ENCODE measurements around the gene SUPT20H.

Gene SUPT20H

DNA sequence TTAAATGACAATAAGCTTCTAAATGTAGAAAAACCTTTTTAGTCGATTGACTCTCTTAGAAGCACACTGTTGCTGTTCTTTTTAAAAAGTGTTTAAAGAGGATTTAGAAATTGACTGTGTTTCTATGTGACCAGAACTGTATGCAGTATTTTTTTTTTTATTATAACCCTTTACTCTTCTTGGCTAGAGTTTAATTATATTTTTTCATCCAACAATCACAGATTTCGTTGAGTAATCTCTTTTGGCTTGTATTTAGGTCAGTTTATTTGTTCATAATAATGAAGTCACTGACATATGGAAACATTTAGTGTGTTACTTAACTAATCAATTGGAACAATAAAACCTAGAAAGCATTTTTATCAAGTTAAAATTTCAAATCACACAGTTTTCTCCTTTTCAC, 26.1 kb upstream of the SUPT20H start:
- no peak overlapping the region for H2BK120ac ChIP-seq (ENCODE audit: low read depth, low read length)
- no peak overlapping the region for H4K91ac ChIP-seq (ENCODE audit: low read length)
- H3K79me1 ChIP-seq (replicated peaks; ENCODE audit: low read length, poor library complexity, severe bottlenecking) = no peaks in the 10 kb centered on the region
- no peak overlapping the region for H3K23ac ChIP-seq (ENCODE audit: low read length in 2 of 2)
- H3K18ac ChIP-seq (ENCODE audit: low read depth in 1 of 2, low read length in 2 of 2) = no peak overlapping the region
- no peak overlapping the region for H3K4me2 ChIP-seq (ENCODE audit: low read length, poor library complexity, severe bottlenecking)
- WGBS = no CpG with 5 or more reads among the region's 2 CpGs
- H3K4me1 ChIP-seq (ENCODE audit: control insufficient read depth, insufficient read depth, low read depth, low read length) = no peaks in the 10 kb centered on the region
- H2BK15ac ChIP-seq (ENCODE audit: low read depth, poor library complexity, severe bottlenecking) = no peak overlapping the region
- H4K8ac ChIP-seq (ENCODE audit: low read length) = no peak overlapping the region
- DNase-seq = no peak
- no peak overlapping the region for H2AFZ ChIP-seq (ENCODE audit: low read depth, low read length)
- H3K4ac ChIP-seq (ENCODE audit: low read depth in 1 of 2, low read length in 2 of 2) = no peak overlapping the region
- no peaks in the 10 kb centered on the region for H3K36me3 ChIP-seq (ENCODE audit: control insufficient read depth in 1 of 2, insufficient read depth in 2 of 2, low read depth in 1 of 2, low read length in 2 of 2)
- no peak overlapping the region for H3K14ac ChIP-seq (ENCODE audit: low read length in 2 of 2)
- H2AK5ac ChIP-seq (ENCODE audit: low read length, severe bottlenecking) = no peak overlapping the region
- no peak overlapping the region for H2BK12ac ChIP-seq (ENCODE audit: low read length in 2 of 2)
- no peaks in the 10 kb centered on the region for H3K9me3 ChIP-seq (ENCODE audit: control insufficient read depth, low read length)
- H2BK5ac ChIP-seq (ENCODE audit: low read depth, low read length, poor library complexity, severe bottlenecking) = no peak overlapping the region
- peak overlapping the region in 1 of 2 experiments; percentile 6 for H3K4me3 ChIP-seq (ENCODE audit: insufficient read depth in 1 of 2, low read depth in 1 of 2, low read length in 2 of 2)
- H3K27ac ChIP-seq (ENCODE audit: low read length, poor library complexity, severe bottlenecking) = no peak overlapping the region
- H3K27me3 ChIP-seq (ENCODE audit: control insufficient read depth in 1 of 2, insufficient read depth in 1 of 2, low read length in 2 of 2) = peaks cover 0 to 5% of the 10 kb centered on the region in 2 experiments
- H3K9ac ChIP-seq (ENCODE audit: low read length) = peak overlapping the region; percentile 27

DNA sequence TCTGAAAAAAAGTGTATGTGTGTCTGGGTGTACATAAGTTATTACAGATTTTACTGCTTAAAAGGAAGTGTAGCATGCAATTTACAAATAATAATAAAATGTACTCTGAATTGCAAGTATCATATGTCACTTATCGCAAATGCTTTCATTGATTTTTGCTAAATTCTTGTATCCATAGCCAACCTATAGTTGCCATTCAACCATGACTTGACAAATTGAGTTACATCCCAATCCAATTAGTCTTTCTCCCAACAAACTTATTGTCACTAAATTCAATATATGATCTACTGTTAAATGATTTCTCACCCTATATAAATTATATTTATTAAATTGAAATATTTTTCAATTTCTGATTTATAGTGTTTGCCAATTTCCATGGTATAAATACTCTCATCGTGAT, 17.3 kb upstream of the SUPT20H start:
- no peaks in the 10 kb centered on the region for H3K79me1 ChIP-seq (replicated peaks; ENCODE audit: low read length, poor library complexity, severe bottlenecking)
- H2BK15ac ChIP-seq (ENCODE audit: low read depth, poor library complexity, severe bottlenecking) = no peak overlapping the region
- H3K4me1 ChIP-seq (ENCODE audit: control insufficient read depth, insufficient read depth, low read depth, low read length) = no peaks in the 10 kb centered on the region
- no peak overlapping the region for H4K91ac ChIP-seq (ENCODE audit: low read length)
- DNase-seq = no peak
- H3K9me3 ChIP-seq (ENCODE audit: control insufficient read depth, low read length) = no peaks in the 10 kb centered on the region
- H2BK5ac ChIP-seq (ENCODE audit: low read depth, low read length, poor library complexity, severe bottlenecking) = no peak overlapping the region
- H3K27ac ChIP-seq (ENCODE audit: low read length, poor library complexity, severe bottlenecking) = no peak overlapping the region
- H3K4me2 ChIP-seq (ENCODE audit: low read length, poor library complexity, severe bottlenecking) = no peak overlapping the region
- no peaks in the 10 kb centered on the region for H3K27me3 ChIP-seq (ENCODE audit: control insufficient read depth in 1 of 2, insufficient read depth in 1 of 2, low read length in 2 of 2)
- no peak overlapping the region for H3K9ac ChIP-seq (ENCODE audit: low read length)
- no peaks in the 10 kb centered on the region for H3K36me3 ChIP-seq (ENCODE audit: control insufficient read depth in 1 of 2, insufficient read depth in 2 of 2, low read depth in 1 of 2, low read length in 2 of 2)
- H4K8ac ChIP-seq (ENCODE audit: low read length) = no peak overlapping the region
- no peak overlapping the region for H3K18ac ChIP-seq (ENCODE audit: low read depth in 1 of 2, low read length in 2 of 2)
- 100% methylated on average over 2 of the region's 2 CpGs for WGBS
- H2AK5ac ChIP-seq (ENCODE audit: low read length, severe bottlenecking) = no peak overlapping the region
- H3K4ac ChIP-seq (ENCODE audit: low read depth in 1 of 2, low read length in 2 of 2) = no peak overlapping the region
- no peak overlapping the region for H3K23ac ChIP-seq (ENCODE audit: low read length in 2 of 2)
- H3K4me3 ChIP-seq (ENCODE audit: insufficient read depth in 1 of 2, low read depth in 1 of 2, low read length in 2 of 2) = no peak overlapping the region
- no peak overlapping the region for H2AFZ ChIP-seq (ENCODE audit: low read depth, low read length)
- no peak overlapping the region for H3K14ac ChIP-seq (ENCODE audit: low read length in 2 of 2)
- no peak overlapping the region for H2BK120ac ChIP-seq (ENCODE audit: low read depth, low read length)
- H2BK12ac ChIP-seq (ENCODE audit: low read length in 2 of 2) = no peak overlapping the region

DNA sequence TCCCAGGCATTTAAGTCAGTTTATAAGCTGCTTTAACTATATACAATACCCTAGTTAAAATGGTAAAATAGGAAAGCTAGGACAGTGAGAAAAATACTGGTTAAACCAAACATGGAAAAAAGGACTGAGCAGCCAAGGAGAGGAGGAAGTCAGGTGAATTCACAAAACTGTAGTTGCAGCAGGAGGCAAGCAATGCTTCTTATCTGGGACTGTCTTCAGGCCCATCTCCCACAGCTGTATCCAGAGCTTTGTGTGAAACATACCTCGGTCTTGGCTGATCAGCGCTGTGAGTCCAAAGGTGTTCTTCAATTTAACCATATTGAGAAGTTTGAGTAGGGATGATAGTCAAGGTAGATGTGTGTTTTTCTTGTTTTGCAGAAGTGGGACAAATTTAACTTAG, 15.7 kb upstream of the SUPT20H start:
- Histone ChIP-seq H3K18ac (ENCODE audit: low read depth in 1 of 2, low read length in 2 of 2) (no peak overlapping the region), H3K36me3 (ENCODE audit: control insufficient read depth in 1 of 2, insufficient read depth in 2 of 2, low read depth in 1 of 2, low read length in 2 of 2) (no peaks in the 10 kb centered on the region), H3K4me3 (ENCODE audit: insufficient read depth in 1 of 2, low read depth in 1 of 2, low read length in 2 of 2) (no peak overlapping the region), H3K4me2 (ENCODE audit: low read length, poor library complexity, severe bottlenecking) (no peak overlapping the region), H4K91ac (ENCODE audit: low read length) (no peak overlapping the region), H3K23ac (ENCODE audit: low read length in 2 of 2) (no peak overlapping the region), H3K4ac (ENCODE audit: low read depth in 1 of 2, low read length in 2 of 2) (no peak overlapping the region), H2BK12ac (ENCODE audit: low read length in 2 of 2) (no peak overlapping the region), H2BK5ac (ENCODE audit: low read depth, low read length, poor library complexity, severe bottlenecking) (no peak overlapping the region), H3K27me3 (ENCODE audit: control insufficient read depth in 1 of 2, insufficient read depth in 1 of 2, low read length in 2 of 2) (no peaks in the 10 kb centered on the region), H3K27ac (ENCODE audit: low read length, poor library complexity, severe bottlenecking) (no peak overlapping the region), H3K4me1 (ENCODE audit: control insufficient read depth, insufficient read depth, low read depth, low read length) (no peaks in the 10 kb centered on the region), H2BK120ac (ENCODE audit: low read depth, low read length) (no peak overlapping the region), H3K9me3 (ENCODE audit: control insufficient read depth, low read length) (no peaks in the 10 kb centered on the region), H4K8ac (ENCODE audit: low read length) (no peak overlapping the region), H3K9ac (ENCODE audit: low read length) (no peak overlapping the region), H2BK15ac (ENCODE audit: low read depth, poor library complexity, severe bottlenecking) (no peak overlapping the region), H3K14ac (ENCODE audit: low read length in 2 of 2) (no peak overlapping the region), H2AK5ac (ENCODE audit: low read length, severe bottlenecking) (no peak overlapping the region), H2AFZ (ENCODE audit: low read depth, low read length) (no peak overlapping the region), H3K79me1 (replicated peaks; ENCODE audit: low read length, poor library complexity, severe bottlenecking) (no peaks in the 10 kb centered on the region)
- WGBS = 91% methylated on average over 2 of the region's 2 CpGs
- DNase-seq = no peak

DNA sequence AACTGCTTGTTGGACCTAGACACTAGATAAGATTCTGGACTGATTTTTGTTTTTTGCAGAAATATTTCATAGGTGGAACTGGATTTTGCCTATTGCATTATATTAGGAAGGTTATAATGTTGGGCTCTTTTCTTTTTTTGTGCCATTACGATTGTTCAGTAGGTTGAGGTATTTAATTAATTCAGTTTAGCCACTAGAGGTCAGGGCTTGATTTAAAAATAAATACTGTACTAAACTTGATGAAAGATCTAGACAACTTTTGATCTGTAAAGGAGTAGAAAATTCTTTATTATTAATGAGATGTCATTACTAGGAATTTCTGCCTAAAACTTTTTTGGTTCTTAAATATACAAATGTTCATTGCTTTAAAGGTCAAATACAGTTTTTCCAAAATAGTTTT, 15.2 kb upstream of the SUPT20H start:
- no peak overlapping the region for H3K14ac ChIP-seq (ENCODE audit: low read length in 2 of 2)
- no peak overlapping the region for H4K91ac ChIP-seq (ENCODE audit: low read length)

More for the DNA sequence above, 15.2 kb upstream of the SUPT20H start:
- Histone ChIP-seq H2BK12ac (ENCODE audit: low read length in 2 of 2) (no peak overlapping the region), H3K4me3 (ENCODE audit: insufficient read depth in 1 of 2, low read depth in 1 of 2, low read length in 2 of 2) (no peak overlapping the region), H3K4me2 (ENCODE audit: low read length, poor library complexity, severe bottlenecking) (no peak overlapping the region), H3K27me3 (ENCODE audit: control insufficient read depth in 1 of 2, insufficient read depth in 1 of 2, low read length in 2 of 2) (no peaks in the 10 kb centered on the region), H3K79me1 (replicated peaks; ENCODE audit: low read length, poor library complexity, severe bottlenecking) (no peaks in the 10 kb centered on the region), H2BK15ac (ENCODE audit: low read depth, poor library complexity, severe bottlenecking) (no peak overlapping the region), H3K9me3 (ENCODE audit: control insufficient read depth, low read length) (no peaks in the 10 kb centered on the region), H2BK120ac (ENCODE audit: low read depth, low read length) (no peak overlapping the region), H3K27ac (ENCODE audit: low read length, poor library complexity, severe bottlenecking) (no peak overlapping the region), H3K4me1 (ENCODE audit: control insufficient read depth, insufficient read depth, low read depth, low read length) (no peaks in the 10 kb centered on the region), H2BK5ac (ENCODE audit: low read depth, low read length, poor library complexity, severe bottlenecking) (no peak overlapping the region), H3K23ac (ENCODE audit: low read length in 2 of 2) (no peak overlapping the region), H2AK5ac (ENCODE audit: low read length, severe bottlenecking) (no peak overlapping the region), H3K18ac (ENCODE audit: low read depth in 1 of 2, low read length in 2 of 2) (no peak overlapping the region), H2AFZ (ENCODE audit: low read depth, low read length) (no peak overlapping the region), H3K4ac (ENCODE audit: low read depth in 1 of 2, low read length in 2 of 2) (no peak overlapping the region), H3K36me3 (ENCODE audit: control insufficient read depth in 1 of 2, insufficient read depth in 2 of 2, low read depth in 1 of 2, low read length in 2 of 2) (no peaks in the 10 kb centered on the region), H3K9ac (ENCODE audit: low read length) (no peak overlapping the region), H4K8ac (ENCODE audit: low read length) (no peak overlapping the region)
- peak; percentile 46 for DNase-seq
- no CpG with 5 or more reads among the region's 1 CpG for WGBS
